ENCODE data around the gene LRRC27.
A peak's percentile ranks its signal among the peaks of the same experiment; 100 is the strongest.
"Not testable (repeated sequence)": the region's sequence is repeated elsewhere in the genome, so short reads cannot be mapped to it uniquely, and the experiment has no call there.

LRRC27 gene

GRCh38 chr10:132376394-132376851 lies 44.4 kb downstream of the LRRC27 start:
- no peak for DNase-seq

GRCh38 chr10:132377326-132377725 lies 45.3 kb downstream of the LRRC27 start:
- no peak for DNase-seq

DNA sequence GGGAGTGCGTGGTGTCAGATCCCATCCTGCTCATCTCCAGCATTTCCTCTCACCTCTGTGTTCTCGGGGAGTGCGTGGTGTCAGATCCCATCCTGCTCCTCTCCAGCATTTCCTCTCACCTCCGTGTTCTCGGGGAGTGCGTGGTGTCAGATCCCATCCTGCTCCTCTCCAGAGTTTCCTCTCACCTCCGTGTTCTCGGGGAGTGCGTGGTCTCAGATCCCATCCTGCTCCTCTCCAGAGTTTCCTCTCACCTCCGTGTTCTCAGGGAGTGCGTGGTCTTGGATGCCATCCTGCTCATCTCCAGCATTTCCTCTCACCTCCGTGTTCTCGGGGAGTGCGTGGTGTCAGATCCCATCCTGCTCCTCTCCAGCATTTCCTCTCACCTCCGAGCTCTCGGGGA lies 47.0 kb downstream of the LRRC27 start:
- not testable (repeated sequence) for DNase-seq

DNA sequence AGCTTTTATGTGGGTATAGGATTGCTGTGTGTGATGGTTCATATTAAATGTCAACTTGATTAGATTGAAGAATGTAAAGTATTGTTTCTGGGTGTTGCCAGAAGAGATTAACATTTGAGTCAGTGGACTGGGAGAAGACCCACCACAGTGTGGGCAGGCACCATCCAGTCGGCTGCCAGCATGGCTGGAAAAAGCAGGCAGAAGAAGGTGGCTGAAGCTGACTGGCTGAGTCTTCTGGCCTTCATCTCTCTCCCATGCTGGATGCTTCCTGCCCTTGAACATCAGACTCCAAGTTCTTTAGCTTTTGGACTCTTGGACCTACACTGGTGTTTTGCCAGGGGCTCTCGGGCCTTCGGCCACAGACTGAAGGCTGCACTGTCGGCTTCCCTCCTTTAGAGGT lies 49.0 kb downstream of the LRRC27 start:
- not testable (repeated sequence) for DNase-seq

GRCh38 chr10:132381741-132382140 lies 49.7 kb downstream of the LRRC27 start:
- DNase-seq, result no peak

- no peak for DNase-seq
Observed at GRCh38 chr10:132382231-132382922, 50.4 kb downstream of the LRRC27 start.

DNA sequence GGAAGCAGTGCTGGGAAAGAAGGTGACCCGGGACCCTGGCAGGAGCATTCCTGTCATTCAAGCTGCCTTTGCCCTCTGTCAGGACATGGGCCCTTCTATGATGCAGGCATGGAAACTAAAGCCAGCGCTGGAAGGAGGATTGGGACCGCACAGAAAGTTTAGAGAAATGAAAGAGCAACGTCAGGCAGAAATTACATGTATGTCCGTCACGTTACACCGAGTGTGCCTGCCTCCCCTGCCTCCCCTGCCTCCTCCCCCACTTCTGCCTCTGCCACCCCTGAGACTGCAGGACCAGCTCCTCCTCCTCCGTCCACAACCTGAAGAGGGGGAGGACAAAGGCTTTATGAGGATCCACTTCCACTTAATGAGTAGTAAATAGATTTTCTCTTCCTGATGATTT lies 51.1 kb downstream of the LRRC27 start:
- no peak for DNase-seq

- no peak for DNase-seq
Observed at GRCh38 chr10:132383751-132384196, 51.8 kb downstream of the LRRC27 start.

DNA sequence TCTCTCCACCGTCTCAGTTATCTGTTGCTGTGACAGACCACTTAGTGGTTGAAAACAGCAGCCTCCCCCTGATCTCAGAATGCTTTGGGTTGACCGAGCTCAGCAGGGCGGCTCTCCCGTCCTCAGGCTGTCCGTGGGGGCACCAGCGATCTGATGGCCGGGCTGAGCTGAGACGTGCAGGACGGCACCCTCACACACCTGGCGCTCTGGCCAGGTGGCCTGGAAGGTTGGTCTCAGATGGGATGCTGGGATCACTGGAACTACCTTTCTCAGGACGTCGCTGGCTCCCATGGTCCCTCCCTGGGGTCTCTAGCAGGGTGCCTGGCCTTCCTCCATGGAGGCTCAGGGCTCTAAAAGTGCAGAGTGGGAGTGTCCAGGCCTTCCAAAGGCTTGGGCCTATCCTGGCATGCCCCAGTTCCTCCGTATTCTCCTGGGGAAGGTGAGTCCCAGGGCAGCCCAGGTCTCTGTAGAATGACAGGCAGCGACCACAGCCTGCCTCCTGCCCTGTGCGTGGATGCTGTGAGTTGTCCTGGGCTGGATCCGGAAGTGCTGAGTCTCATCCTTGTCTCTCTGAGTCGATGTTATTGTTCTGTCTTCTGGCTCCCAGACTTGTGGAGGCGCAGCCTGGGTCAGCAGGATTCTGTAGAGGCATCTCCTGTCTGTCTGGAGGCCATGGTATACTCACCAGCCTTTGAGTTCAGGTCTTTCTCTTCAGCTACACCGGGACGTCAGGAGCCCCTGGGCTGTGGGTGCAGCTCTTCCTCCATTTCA lies 52.8 kb downstream of the LRRC27 start:
- no peak for DNase-seq

GRCh38 chr10:132385389-132385667 lies 53.3 kb downstream of the LRRC27 start:
- no peak for DNase-seq

- DNase-seq, result no peak
Observed at GRCh38 chr10:132385721-132386418, 53.9 kb downstream of the LRRC27 start.

- no peak for DNase-seq
Observed at GRCh38 chr10:132386419-132386831, 54.4 kb downstream of the LRRC27 start.

DNA sequence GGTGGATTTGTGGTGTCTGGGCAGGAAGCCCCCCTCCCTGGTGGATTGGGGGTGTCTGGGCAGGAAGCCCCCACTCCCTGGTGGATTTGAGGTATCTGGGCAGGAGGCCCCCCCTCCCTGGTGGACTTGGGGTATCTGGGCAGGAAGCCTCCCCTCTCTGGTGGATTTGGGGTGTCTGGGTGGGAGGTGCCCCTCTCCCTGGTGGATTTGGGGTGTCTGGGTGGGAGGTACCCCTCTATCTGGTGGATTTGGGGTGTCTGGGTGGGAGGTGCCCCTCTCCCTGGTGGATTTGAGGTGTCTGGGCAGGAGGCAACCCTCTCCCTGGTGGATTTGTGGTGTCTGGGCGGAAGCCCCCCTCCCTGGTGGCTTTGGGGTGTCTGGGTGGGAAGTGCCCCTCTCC lies 54.9 kb downstream of the LRRC27 start:
- DNase-seq, result not testable (repeated sequence)

DNA sequence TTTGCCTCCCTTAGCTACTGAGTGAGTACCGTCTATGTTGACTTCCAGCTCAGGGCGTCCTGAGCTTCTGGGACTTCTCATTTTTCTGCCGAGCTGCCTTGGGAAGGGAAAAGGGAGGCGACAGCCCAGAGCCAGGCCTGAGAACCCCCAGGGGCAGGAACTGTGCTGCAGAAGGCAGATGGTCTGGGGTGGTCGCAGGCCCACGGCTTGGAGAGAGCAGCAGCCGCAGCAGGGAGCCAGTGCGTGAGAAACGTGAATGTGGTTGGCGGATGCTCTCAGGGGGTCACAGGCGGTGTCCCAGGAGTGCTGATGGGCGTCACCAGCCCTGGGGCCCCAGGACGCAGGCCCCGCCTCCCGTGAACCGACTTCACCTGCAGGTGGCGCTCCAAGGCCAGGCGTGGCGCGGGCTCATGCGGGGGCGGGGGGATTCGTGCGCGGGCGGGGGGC lies 55.8 kb downstream of the LRRC27 start:
- DNase-seq, result peak; percentile 10

DNA sequence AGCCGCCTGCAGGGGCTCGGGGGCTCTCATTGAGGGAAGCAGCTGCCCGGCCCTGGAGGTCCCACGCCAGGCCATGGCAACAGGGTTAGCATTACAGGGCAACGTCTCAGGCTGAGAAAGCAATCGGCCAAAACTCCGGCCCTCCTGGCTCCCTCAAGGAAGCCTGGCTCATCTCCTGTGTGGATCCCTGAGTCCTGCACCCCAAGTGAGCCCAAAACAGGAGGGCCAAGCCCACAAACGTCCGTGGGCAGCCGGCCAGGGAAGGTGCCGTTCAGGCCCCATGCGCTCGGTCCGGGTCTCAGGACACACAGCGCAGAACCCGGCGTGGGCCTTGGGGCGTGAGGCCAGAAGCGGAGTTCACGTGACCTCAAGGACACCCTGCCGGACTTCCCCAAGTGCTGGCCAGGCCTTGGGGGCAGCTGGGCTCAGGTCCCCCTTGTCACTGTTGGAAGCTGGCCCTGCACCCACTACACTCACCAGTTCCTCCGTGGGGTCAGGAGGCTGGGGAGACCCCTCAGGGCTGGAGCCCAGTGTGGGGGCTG lies 57.0 kb downstream of the LRRC27 start:
- DNase-seq, result no peak

DNA sequence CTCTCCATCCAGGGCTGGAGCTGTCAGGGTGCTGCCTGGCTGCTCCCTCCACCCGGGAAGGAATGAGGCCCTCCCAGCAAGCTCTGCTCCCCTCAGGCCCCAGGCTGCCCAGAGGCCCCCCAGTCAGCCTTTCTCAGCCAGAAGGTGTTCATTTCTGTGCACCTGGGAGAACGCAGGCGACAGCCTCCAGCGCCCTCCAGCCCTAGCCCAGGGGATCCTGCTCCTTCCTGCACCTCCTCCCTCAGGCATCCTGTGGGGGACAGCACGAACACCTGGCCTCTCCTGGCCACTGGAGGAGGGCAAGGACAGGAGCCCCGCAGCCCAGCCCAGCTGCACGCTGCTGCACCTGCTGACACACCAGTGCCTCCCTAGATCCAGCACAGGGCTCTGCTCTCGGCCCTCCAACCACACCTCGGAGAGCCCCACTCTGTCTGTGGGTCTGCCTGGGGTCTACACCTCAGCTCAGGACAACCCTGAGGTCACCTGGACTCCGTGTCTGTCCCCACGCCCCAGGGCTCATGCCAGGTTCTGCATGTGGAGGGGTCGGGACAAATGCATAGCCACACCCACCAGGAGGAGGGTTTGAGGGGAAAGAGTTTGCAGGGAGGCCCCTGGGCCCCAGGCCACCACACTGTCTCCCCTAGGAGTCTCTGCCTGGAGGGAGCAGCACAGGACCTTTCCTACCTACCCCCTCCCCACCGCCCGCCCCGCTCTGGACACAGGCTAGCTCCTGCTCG lies 57.6 kb downstream of the LRRC27 start:
- DNase-seq, result no peak

DNA sequence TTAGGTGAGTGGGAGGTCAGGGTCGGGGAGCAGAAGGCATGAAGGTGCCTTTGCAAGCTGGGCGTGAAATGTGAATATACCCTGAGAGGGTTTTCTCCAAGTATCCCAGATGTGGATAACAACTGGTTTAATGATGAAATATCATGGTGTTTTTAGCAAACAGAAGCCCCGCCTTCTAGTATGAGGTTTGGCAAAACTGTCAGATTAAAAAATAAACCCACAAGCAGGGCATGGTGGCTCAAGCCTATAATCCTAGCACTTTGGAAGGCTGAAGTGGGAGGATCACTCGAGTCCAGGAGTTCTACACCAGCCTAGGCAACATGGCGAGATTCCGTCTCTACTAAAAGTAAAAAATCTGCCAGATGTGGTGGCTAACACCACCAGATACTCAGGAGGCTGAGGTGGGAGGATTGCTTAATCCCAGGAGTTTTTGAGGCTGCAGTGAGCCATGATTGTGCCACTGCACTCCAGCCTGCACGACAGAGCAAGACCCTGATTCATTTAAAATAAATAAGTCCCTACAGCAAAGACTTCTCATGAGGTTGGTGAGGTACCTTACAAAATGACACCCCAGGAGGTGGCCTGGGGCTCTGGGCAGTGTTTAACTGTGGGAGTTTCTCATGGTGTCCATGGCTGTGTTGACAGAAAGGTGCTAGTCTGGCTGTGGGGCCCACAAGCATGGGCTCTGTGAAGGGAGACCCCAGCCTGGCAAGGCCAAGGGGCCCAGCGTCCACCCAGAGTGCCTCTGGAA lies 58.4 kb downstream of the LRRC27 start:
- DNase-seq, result no peak

GRCh38 chr10:132390921-132391675 lies 59.1 kb downstream of the LRRC27 start:
- no peak for DNase-seq

GRCh38 chr10:132391676-132392020 lies 59.7 kb downstream of the LRRC27 start:
- no peak for DNase-seq

DNA sequence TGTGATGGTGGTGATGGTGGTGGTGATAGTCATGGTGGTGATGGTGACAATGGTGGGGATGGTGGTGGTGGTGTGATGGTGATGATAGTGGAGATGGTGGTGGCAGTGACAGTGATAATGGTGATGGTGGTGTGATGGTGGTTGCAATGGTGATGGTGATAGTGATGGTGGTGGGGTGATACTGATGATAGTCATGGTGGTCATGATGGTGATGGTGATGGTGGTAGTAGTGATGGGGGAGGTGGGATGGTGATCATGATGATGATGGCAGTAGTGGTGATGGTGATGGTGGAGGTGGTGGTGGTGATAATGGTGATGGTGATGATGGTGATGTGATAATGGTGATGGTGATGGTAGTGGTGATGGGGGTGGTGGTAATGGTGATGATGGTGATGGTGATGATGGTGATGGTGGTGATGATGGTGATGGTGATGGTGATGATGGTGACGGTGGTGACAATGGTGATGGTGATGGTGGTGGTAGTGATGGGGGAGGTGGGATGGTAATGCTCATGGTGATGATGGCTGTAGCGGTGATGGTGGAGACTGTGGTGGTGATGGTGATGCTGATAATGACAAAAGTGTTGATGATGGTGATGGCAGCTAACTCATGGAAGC lies 60.3 kb downstream of the LRRC27 start:
- DNase-seq, result no peak
